SU-DHL-6 (cell line): ENCODE results near the gene PNMA8A.

Experiments
- H2AFZ ChIP-seq: fragments of 200-600 bp; sonication (generic); 2 replicates; pipeline ENCODE4 v1.6.1; 2014; ENCODE audit warnings: low read depth, mild to moderate bottlenecking, moderate library complexity, mixed read lengths, antibody characterized with exemption, low read length; ENCODE audit not compliant: severe bottlenecking
- H3F3A ChIP-seq: fragments of 200-600 bp; shearing (Covaris generic); 2 replicates; pipeline ENCODE4 v1.6.0; 2016; ENCODE audit warnings: antibody characterized with exemption, mild to moderate bottlenecking; ENCODE audit not compliant: insufficient read depth
- H3K27ac ChIP-seq: fragments of 200-600 bp; sonication (generic); 2 replicates; pipeline ENCODE4 v1.5.1; 2016; ENCODE audit warnings: low read depth, mild to moderate bottlenecking, low read length, moderate library complexity, mixed read lengths
- H3K27me3 ChIP-seq: fragments of 200-600 bp; sonication (generic), shearing (Covaris generic); 2 replicates; pipeline ENCODE4 v1.6.0; 2014; ENCODE audit warnings: mild to moderate bottlenecking, low read length
- H3K36me3 ChIP-seq: fragments of 200-600 bp; sonication (generic); 2 replicates; pipeline ENCODE4 v1.6.1; 2014; ENCODE audit warnings: mild to moderate bottlenecking, low read length, mixed read lengths
- H3K4me2 ChIP-seq: fragments of 300-600, 200-600 bp; shearing (Covaris generic), sonication (generic); 2 replicates; pipeline ENCODE4 v1.6.0; 2014; ENCODE audit warnings: low read length, low read depth, mild to moderate bottlenecking; ENCODE audit not compliant: poor library complexity, severe bottlenecking
- H3K4me3 ChIP-seq: fragments of 200-600 bp; sonication (generic); 2 replicates; pipeline ENCODE4 v1.5.1; 2014; ENCODE audit warnings: antibody characterized with exemption, low read length, mild to moderate bottlenecking, mixed read lengths; ENCODE audit not compliant: insufficient read depth, poor library complexity, severe bottlenecking
- H3K79me2 ChIP-seq: fragments of 200-600 bp; sonication (generic); 2 replicates; pipeline ENCODE4 v1.6.1; 2014; ENCODE audit warnings: mild to moderate bottlenecking, low read length, moderate library complexity; ENCODE audit not compliant: insufficient read depth
- H3K9ac ChIP-seq: fragments of 200-600 bp; sonication (generic); 2 replicates; pipeline ENCODE4 v1.7.0; 2014; ENCODE audit warnings: mild to moderate bottlenecking, low read length
- H3K9me2 ChIP-seq: fragments of 200-600 bp; sonication (generic); replicated peaks from 2 replicates; pipeline ENCODE4 v1.6.1; 2014; ENCODE audit warnings: low read length; ENCODE audit not compliant: insufficient read depth
- H3K9me3 ChIP-seq: fragments of 200-600 bp; sonication (generic); 2 replicates; pipeline ENCODE4 v1.6.1; 2014; ENCODE audit warnings: low read length, mixed read lengths; ENCODE audit not compliant: insufficient read depth
- H4K20me1 ChIP-seq: fragments of 200-600 bp; sonication (generic); 2 replicates; pipeline ENCODE4 v1.6.1; 2014; ENCODE audit warnings: low read depth, mild to moderate bottlenecking, antibody characterized with exemption, low read length, moderate library complexity, mixed read lengths
- EZH2phosphoT487 ChIP-seq: fragments of 200-600 bp; sonication (generic), shearing (Covaris generic); conservative IDR thresholded peaks from 2 replicates; pipeline ENCODE4 v1.6.1; 2018; ENCODE audit warnings: mild to moderate bottlenecking, antibody characterized with exemption, low read length, moderate library complexity, mixed read lengths
- TF ChIP-seq, protein P1 (sequence below): fragments of 200-600 bp; sonication (generic); IDR thresholded peaks from one replicate; pipeline ENCODE4 v1.5.1; 2017; ENCODE audit warnings: antibody characterized with exemption, mild to moderate bottlenecking, low read length, moderate library complexity; ENCODE audit not compliant: insufficient read depth, poor library complexity, severe bottlenecking

The PNMA8A gene

DNA sequence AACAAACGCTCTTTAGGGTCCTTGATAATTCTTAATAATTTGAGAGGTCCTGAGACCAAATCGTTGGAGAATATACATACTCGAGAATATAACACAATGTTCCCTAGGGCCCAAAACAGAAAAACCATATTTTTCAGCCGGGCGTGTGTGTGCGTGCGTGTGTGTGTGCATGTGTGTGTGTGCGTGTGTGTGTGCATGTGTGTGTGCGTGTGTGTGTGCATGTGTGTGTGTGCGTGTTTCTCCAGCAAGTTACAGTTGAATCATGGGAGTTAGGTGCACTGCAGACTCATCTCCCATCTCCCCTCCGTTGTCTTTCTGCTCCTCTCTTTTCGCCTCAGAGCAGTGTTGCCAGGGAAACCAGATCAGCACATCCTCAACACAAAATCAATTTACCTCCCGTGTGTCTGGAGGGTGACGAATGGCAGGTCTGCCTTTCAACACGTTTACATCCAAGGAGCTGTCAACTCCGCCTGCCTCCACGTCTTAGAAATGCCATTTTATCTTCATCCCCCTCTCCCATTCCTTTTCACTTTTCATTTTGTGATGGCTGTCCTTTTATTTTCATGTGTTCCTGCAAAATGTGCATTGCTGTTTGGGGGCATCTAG is 32.6 kb upstream of the PNMA8A start:
- H3K36me3 ChIP-seq: no peaks in the 10 kb centered on the region
- H3K27ac ChIP-seq: no peak overlapping the region
- H3K9me3 ChIP-seq: no peaks in the 10 kb centered on the region
- H3K79me2 ChIP-seq: no peaks in the 10 kb centered on the region
- no peaks in the 10 kb centered on the region for H3K9me2 ChIP-seq
- H4K20me1 ChIP-seq: no peaks in the 10 kb centered on the region
- no peak overlapping the region for H3K9ac ChIP-seq
- H3K4me2 ChIP-seq: no peak overlapping the region
- TF ChIP-seq, protein P1, sequence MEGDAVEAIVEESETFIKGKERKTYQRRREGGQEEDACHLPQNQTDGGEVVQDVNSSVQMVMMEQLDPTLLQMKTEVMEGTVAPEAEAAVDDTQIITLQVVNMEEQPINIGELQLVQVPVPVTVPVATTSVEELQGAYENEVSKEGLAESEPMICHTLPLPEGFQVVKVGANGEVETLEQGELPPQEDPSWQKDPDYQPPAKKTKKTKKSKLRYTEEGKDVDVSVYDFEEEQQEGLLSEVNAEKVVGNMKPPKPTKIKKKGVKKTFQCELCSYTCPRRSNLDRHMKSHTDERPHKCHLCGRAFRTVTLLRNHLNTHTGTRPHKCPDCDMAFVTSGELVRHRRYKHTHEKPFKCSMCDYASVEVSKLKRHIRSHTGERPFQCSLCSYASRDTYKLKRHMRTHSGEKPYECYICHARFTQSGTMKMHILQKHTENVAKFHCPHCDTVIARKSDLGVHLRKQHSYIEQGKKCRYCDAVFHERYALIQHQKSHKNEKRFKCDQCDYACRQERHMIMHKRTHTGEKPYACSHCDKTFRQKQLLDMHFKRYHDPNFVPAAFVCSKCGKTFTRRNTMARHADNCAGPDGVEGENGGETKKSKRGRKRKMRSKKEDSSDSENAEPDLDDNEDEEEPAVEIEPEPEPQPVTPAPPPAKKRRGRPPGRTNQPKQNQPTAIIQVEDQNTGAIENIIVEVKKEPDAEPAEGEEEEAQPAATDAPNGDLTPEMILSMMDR: no peak
- no peak for TF ChIP-seq EZH2phosphoT487
- H3F3A ChIP-seq: no peaks in the 10 kb centered on the region
- H3K27me3 ChIP-seq: no peaks in the 10 kb centered on the region
- no peak overlapping the region for H2AFZ ChIP-seq
- H3K4me3 ChIP-seq: no peak overlapping the region

DNA sequence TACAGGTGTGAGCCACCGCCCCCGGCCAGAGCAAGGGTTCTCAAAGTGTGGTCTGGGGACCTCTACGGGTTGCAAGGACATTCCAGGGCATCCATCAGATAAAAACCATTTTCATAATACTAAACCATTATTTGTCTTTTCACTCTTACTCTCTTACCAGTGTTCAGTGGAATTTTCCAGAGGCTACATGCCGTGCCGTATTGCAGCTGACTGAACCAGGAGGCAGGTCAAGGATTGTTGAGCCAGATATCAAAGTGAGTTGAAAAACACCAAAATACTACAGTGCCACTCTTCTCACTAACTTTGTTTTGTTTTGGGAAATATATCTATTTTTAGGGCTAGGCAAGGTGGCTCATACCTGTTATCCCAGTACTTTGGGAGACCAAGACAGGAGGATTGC is 31.5 kb upstream of the PNMA8A start:
- TF ChIP-seq EZH2phosphoT487: no peak
- TF ChIP-seq, protein P1: no peak
- H3K27me3 ChIP-seq: no peaks in the 10 kb centered on the region
- H3F3A ChIP-seq: no peaks in the 10 kb centered on the region
- H2AFZ ChIP-seq: no peak overlapping the region
- H3K27ac ChIP-seq: no peak overlapping the region
- no peaks in the 10 kb centered on the region for H3K9me3 ChIP-seq
- no peaks in the 10 kb centered on the region for H3K36me3 ChIP-seq
- no peak overlapping the region for H3K4me3 ChIP-seq
- no peaks in the 10 kb centered on the region for H3K9me2 ChIP-seq
- no peaks in the 10 kb centered on the region for H4K20me1 ChIP-seq
- no peaks in the 10 kb centered on the region for H3K79me2 ChIP-seq
- no peak overlapping the region for H3K4me2 ChIP-seq
- no peak overlapping the region for H3K9ac ChIP-seq

DNA sequence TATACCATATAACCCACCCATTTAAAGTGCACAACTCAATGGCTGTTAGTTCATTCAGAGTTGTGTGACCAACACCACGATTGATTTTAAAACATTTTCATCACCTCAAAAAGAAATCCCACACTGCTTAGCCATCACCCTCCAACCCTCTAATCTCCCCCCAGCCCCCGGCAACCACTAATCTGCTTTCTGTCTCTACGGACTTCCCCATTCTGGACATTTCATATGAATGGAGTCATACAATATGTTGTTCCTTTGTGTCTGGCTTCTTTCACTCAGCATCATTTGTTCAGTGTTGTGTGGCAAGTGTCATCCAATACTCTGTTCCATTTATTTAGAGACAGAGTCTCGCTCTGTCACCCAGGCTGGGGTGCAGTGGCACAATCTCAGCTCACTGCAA is 28.3 kb upstream of the PNMA8A start:
- Histone ChIP-seq H3K27me3 (no peaks in the 10 kb centered on the region), H2AFZ (no peak overlapping the region), H3F3A (no peaks in the 10 kb centered on the region), H3K36me3 (no peaks in the 10 kb centered on the region), H3K4me3 (no peak overlapping the region), H3K4me2 (no peak overlapping the region), H3K79me2 (no peaks in the 10 kb centered on the region), H3K9me2 (no peaks in the 10 kb centered on the region), H4K20me1 (no peaks in the 10 kb centered on the region), H3K9ac (no peak overlapping the region), H3K27ac (no peak overlapping the region), H3K9me3 (no peaks in the 10 kb centered on the region)
- TF ChIP-seq, protein P1: no peak
- TF ChIP-seq EZH2phosphoT487: no peak
